IMR-90 (cell line): ENCODE data around the gene GPR62. TPM values are rescaled to one million over a fixed set of nuclear protein-coding genes. Genes with fewer than 3 reads are reported as not detected.

Experiments
- ATAC-seq: fragments of 200-7000 bp; cut with Tn5 transposase; 2 replicates; pipeline ENCODE4 v1.9.1; 2020; ENCODE audit warnings: low read depth, mild to moderate bottlenecking, moderate library complexity
- Bru-seq: library from RNA; stranded (reverse); fragments of 400-500 nt; gene quantifications from one replicate; lab custom pipeline; 2021; lab: Mats Ljungman, UMichigan
- BruChase-seq, 2 experiments: library from RNA; stranded (reverse); fragments of 400-500 nt; gene quantifications; one replicate each; lab custom pipeline; 2021; lab: Mats Ljungman, UMichigan
- BruUV-seq: library from RNA; stranded (reverse); fragments of 400-500 nt; replicated peaks from 2 replicates; lab custom pipeline; 2021; lab: Mats Ljungman, UMichigan
- CTCF ChIA-PET: fragments of 300-600 bp; formaldehyde crosslinking; extraction: SDS; loops from one replicate; lab custom pipeline; 2021; ENCODE audit warnings: antibody characterized with exemption; lab: Yijun Ruan, JAX
- POLR2A ChIA-PET: fragments of 300-600 bp; sonication (Branson Sonifier 250); formaldehyde crosslinking; loops from one replicate; lab custom pipeline; 2022; ENCODE audit warnings: antibody characterized with exemption; ENCODE audit not compliant: unreplicated experiment; lab: Charles Lee
- DNase-seq: peaks from one replicate; pipeline ENCODE4 v3.0.0; 2013
- H2AFZ ChIP-seq: replicated peaks from 2 replicates; pipeline ENCODE3; 2013; ENCODE audit warnings: low read length, mild to moderate bottlenecking; ENCODE audit not compliant: poor library complexity
- H2AK5ac ChIP-seq: 2 replicates; pipeline ENCODE4 v1.6.1; 2013; ENCODE audit warnings: low read depth, low read length, inconsistent platforms
- H2AK9ac ChIP-seq: replicated peaks from 2 replicates; pipeline ENCODE3; 2013; ENCODE audit warnings: mild to moderate bottlenecking, low read depth, low read length, moderate library complexity; ENCODE audit not compliant: poor library complexity
- H2BK120ac ChIP-seq: 2 replicates; pipeline ENCODE4 v1.6.1; 2013; ENCODE audit warnings: low read depth, low read length, inconsistent platforms
- H2BK15ac ChIP-seq: 3 replicates; pipeline ENCODE4 v1.6.1; 2013; ENCODE audit warnings: low read depth, low read length, inconsistent platforms
- H2BK20ac ChIP-seq: 2 replicates; pipeline ENCODE4 v1.6.1; 2013; ENCODE audit warnings: low read depth, mild to moderate bottlenecking, inconsistent platforms, low read length, moderate library complexity
- H2BK5ac ChIP-seq: 2 replicates; pipeline ENCODE4 v1.6.1; 2013; ENCODE audit warnings: mild to moderate bottlenecking, low read depth, low read length, inconsistent platforms; ENCODE audit not compliant: poor library complexity, severe bottlenecking
- H3K14ac ChIP-seq: replicated peaks from 2 replicates; pipeline ENCODE4 v1.6.1; 2013; ENCODE audit warnings: low read depth, low read length, inconsistent platforms
- H3K18ac ChIP-seq: 2 replicates; pipeline ENCODE4 v1.6.1; 2013; ENCODE audit warnings: low read depth, low read length, control low read depth
- H3K23ac ChIP-seq: 2 replicates; pipeline ENCODE4 v1.6.1; 2013; ENCODE audit warnings: low read depth, low read length, inconsistent platforms
- H3K27ac ChIP-seq: 2 replicates; pipeline ENCODE4 v1.5.1; 2013; ENCODE audit warnings: mild to moderate bottlenecking, control low read depth, low read length; ENCODE audit not compliant: insufficient read depth
- H3K27me3 ChIP-seq: 2 replicates; pipeline ENCODE4 v1.6.1; 2013; ENCODE audit warnings: low read length; ENCODE audit not compliant: control insufficient read depth, insufficient read depth
- H3K36me3 ChIP-seq: 2 replicates; pipeline ENCODE4 v1.6.1; 2013; ENCODE audit warnings: low read length, mixed read lengths; ENCODE audit not compliant: control insufficient read depth, insufficient read depth
- H3K4ac ChIP-seq: 2 replicates; pipeline ENCODE4 v1.6.1; 2013; ENCODE audit warnings: low read depth, low read length, inconsistent platforms
- H3K4me1 ChIP-seq: 2 replicates; pipeline ENCODE4 v1.6.1; 2013; ENCODE audit warnings: low read length, mixed read lengths; ENCODE audit not compliant: control insufficient read depth, insufficient read depth
- H3K4me2 ChIP-seq: 2 replicates; pipeline ENCODE4 v1.6.1; 2013; ENCODE audit warnings: low read depth, mild to moderate bottlenecking, control low read depth, low read length, moderate library complexity
- H3K4me3 ChIP-seq: 2 replicates; pipeline ENCODE4 v1.5.1; 2013; ENCODE audit warnings: low read depth, mild to moderate bottlenecking, control low read depth, low read length, moderate library complexity; ENCODE audit not compliant: insufficient read depth
- H3K56ac ChIP-seq: 2 replicates; pipeline ENCODE4 v1.6.1; 2013; ENCODE audit warnings: low read length, inconsistent platforms; ENCODE audit not compliant: insufficient read depth; ENCODE audit errors: extremely low read depth
- H3K79me1 ChIP-seq, 2 experiments: 2 replicates each; pipeline ENCODE4 v1.6.1; 2013; ENCODE audit warnings: low read length in 2 of 2, inconsistent platforms in 1 of 2, low read depth in 1 of 2
- H3K9ac ChIP-seq: 2 replicates; pipeline ENCODE4 v1.6.1; 2013; ENCODE audit warnings: low read depth, low read length, control low read depth
- H3K9me1 ChIP-seq: 2 replicates; pipeline ENCODE4 v1.6.1; 2013; ENCODE audit warnings: low read length, inconsistent platforms; ENCODE audit not compliant: insufficient read depth
- H3K9me3 ChIP-seq: 2 replicates; pipeline ENCODE4 v1.6.1; 2013; ENCODE audit warnings: low read length; ENCODE audit not compliant: control insufficient read depth, insufficient read depth
- H4K20me1 ChIP-seq: 2 replicates; pipeline ENCODE4 v1.6.1; 2013; ENCODE audit warnings: low read length, inconsistent platforms; ENCODE audit not compliant: insufficient read depth
- H4K5ac ChIP-seq: 2 replicates; pipeline ENCODE4 v1.6.1; 2013; ENCODE audit warnings: mild to moderate bottlenecking, low read depth, low read length, control low read depth
- H4K8ac ChIP-seq, 2 experiments: 2 replicates each; pipeline ENCODE4 v1.6.1; 2013; ENCODE audit warnings: low read depth in 2 of 2, low read length in 2 of 2, control low read depth in 1 of 2, inconsistent platforms in 1 of 2
- H4K91ac ChIP-seq: 2 replicates; pipeline ENCODE4 v1.6.1; 2013; ENCODE audit warnings: low read depth, low read length, inconsistent platforms; ENCODE audit not compliant: insufficient read depth
- BHLHE40 ChIP-seq: fragments of 150-350 bp; IDR thresholded peaks from 2 replicates; pipeline ENCODE4 v1.6.1; 2016; ENCODE audit warnings: mild to moderate bottlenecking, low read depth, low read length
- CHD1 ChIP-seq: IDR thresholded peaks from 2 replicates; pipeline ENCODE4 v1.6.1; 2012; ENCODE audit warnings: low read depth, low read length, improper control_type of control experiment
- CTCF ChIP-seq: conservative IDR thresholded peaks from 2 replicates; pipeline ENCODE4 v1.5.1; 2012; ENCODE audit warnings: mild to moderate bottlenecking, low read depth, low read length, improper control_type of control experiment
- ELK1 ChIP-seq: fragments of 150-350 bp; IDR thresholded peaks from 2 replicates; pipeline ENCODE4 v1.6.1; 2016; ENCODE audit warnings: low read depth, mild to moderate bottlenecking, low read length, moderate library complexity, borderline replicate concordance
- FOS ChIP-seq: fragments of 150-350 bp; IDR thresholded peaks from 2 replicates; pipeline ENCODE4 v1.6.1; 2016; ENCODE audit warnings: low read depth, low read length
- MAFK ChIP-seq: IDR thresholded peaks from 2 replicates; pipeline ENCODE4 v1.6.1; 2012; ENCODE audit warnings: low read depth, low read length, improper control_type of control experiment
- MAZ ChIP-seq: IDR thresholded peaks from 2 replicates; pipeline ENCODE4 v1.6.1; 2012; ENCODE audit warnings: low read depth, mild to moderate bottlenecking, low read length, improper control_type of control experiment, moderate library complexity, borderline replicate concordance
- NFE2L2 ChIP-seq: fragments of 150-350 bp; IDR thresholded peaks from 2 replicates; pipeline ENCODE4 v1.6.1; 2016; ENCODE audit warnings: low read depth, mild to moderate bottlenecking, low read length
- POLR2A ChIP-seq: IDR thresholded peaks from 2 replicates; pipeline ENCODE4 v1.6.1; 2012; ENCODE audit warnings: mild to moderate bottlenecking, low read depth, low read length
- RAD21 ChIP-seq: IDR thresholded peaks from 2 replicates; pipeline ENCODE4 v1.6.1; 2012; ENCODE audit warnings: low read length, improper control_type of control experiment
- RCOR1 ChIP-seq: IDR thresholded peaks from 2 replicates; pipeline ENCODE4 v1.6.1; 2012; ENCODE audit warnings: mild to moderate bottlenecking, low read length, improper control_type of control experiment; ENCODE audit not compliant: insufficient replicate concordance
- RFX5 ChIP-seq: IDR thresholded peaks from 2 replicates; pipeline ENCODE4 v1.8.0; 2012; ENCODE audit warnings: low read depth, mild to moderate bottlenecking, low read length, moderate library complexity
- USF2 ChIP-seq: fragments of 150-350 bp; IDR thresholded peaks from 2 replicates; pipeline ENCODE4 v1.6.1; 2017; ENCODE audit warnings: mild to moderate bottlenecking, antibody characterized with exemption, low read length, low read depth
- WGBS, 2 experiments: methylation state at CpG; one replicate each; pipeline versions ENCODE4 v1.1.5 to v1.1.7; 2013; ENCODE audit warnings: missing lambda C conversion rate in 2 of 2; ENCODE audit not compliant: insufficient read length in 1 of 2; ENCODE audit errors: extremely low coverage in 2 of 2; 5-methylcytosine and 5-hydroxymethylcytosine counted together
- dilution Hi-C: fragments of 300-500 bp; cut with HindIII; formaldehyde crosslinking; loops from one replicate; pipeline ENCODE4 v1.14.3; 2018; ENCODE audit warnings: low sequenced_read_pairs; ENCODE audit not compliant: unreplicated experiment
- in situ Hi-C: fragments of 300-500 bp; cut with MboI; formaldehyde crosslinking; loops from 3 replicates; pipeline ENCODE4 v1.14.3; 2019; ENCODE audit warnings: low sequenced_read_pairs, inconsistent platforms, mixed read lengths
- intact Hi-C: fragments of 100-400 bp; cut with micrococcal nuclease; formaldehyde crosslinking; loops from 2 replicates; pipeline ENCODE4 v1.10.0; 2022
- long read RNA-seq: library from polyadenylated mRNA; unstranded; transcript quantifications from one replicate; pipeline ENCODE4 v2.0.0, GENCODE V29; 2021; ENCODE audit not compliant: unreplicated experiment
- polyA plus RNA-seq, 3 experiments: library from polyadenylated mRNA; depleted of rRNA; stranded (reverse); fragments of >200 nt; gene quantifications; 2 replicates each; pipeline ENCODE4 v1.2.3, GENCODE V29; 2012; ENCODE audit warnings: low replicate concordance in 1 of 3
- total RNA-seq: library from RNA; depleted of rRNA; stranded (reverse); fragments of >200 nt; gene quantifications from 2 replicates; pipeline ENCODE4 v1.2.3, GENCODE V29; 2012; rRNA removed

Gene GPR62
- total RNA-seq (under 0.01 TPM in 1 of 2 replicates, not detected in the other), polyA plus RNA-seq (2012; rRNA removed) (not detected in 2 replicates), Bru-seq, nascent RNA (not detected), BruChase-seq, experiment 1, labeled RNA remaining after a 6-hour chase (percentile 16 among the genes with signal in this experiment), BruChase-seq, experiment 2, labeled RNA remaining after a 2-hour chase (percentile 10 among the genes with signal in this experiment)
- polyA plus RNA-seq (2012; cell fraction: cytosol; rRNA removed) = 0.03 TPM in 1 of 2 replicates, not detected in the other
- polyA plus RNA-seq (2012; cell fraction: nucleus; rRNA removed; ENCODE audit: low replicate concordance) = 0.08 and 0.35 TPM in 2 replicates
- long read RNA-seq = 0 reads

- Histone ChIP-seq H3K23ac (no peak within 1 kb of the TSS), H4K5ac (no peak within 1 kb of the TSS), H2BK20ac (no peak within 1 kb of the TSS), H3K9me3 (no peaks in the 10 kb centered on the region), H4K20me1 (peaks cover 3% of the 10 kb centered on the region; the same call in 1 of the 2 replicates), H3K18ac (no peak within 1 kb of the TSS), H4K91ac (no peak within 1 kb of the TSS; the same call in 1 of the 2 replicates), H2BK15ac (no peak within 1 kb of the TSS), H3K9ac (no peak within 1 kb of the TSS), H4K8ac (0 out of 4 replicates have a peak within 1 kb of the TSS, but pooled peaks of 1 of the 2 experiments have one; percentile 41), H3K36me3 (peaks cover 26% of the 10 kb centered on the region), H3K27ac (no peak within 1 kb of the TSS), H3K79me1 (peaks cover 0 to 4% of the 10 kb centered on the region in 2 experiments; a peak in 1 of 4 replicates), H3K14ac (no peak within 1 kb of the TSS), H3K4me2 (no peak within 1 kb of the TSS), H2AK9ac (no peak within 1 kb of the TSS), H2BK5ac (no peak within 1 kb of the TSS), H2BK120ac (no peak within 1 kb of the TSS), H3K4ac (no peak within 1 kb of the TSS), H2AK5ac (no peak within 1 kb of the TSS), H2AFZ (peak within 1 kb of the TSS; percentile 69), H3K27me3 (no peaks in the 10 kb centered on the region), H3K9me1 (peaks cover 6% of the 10 kb centered on the region; the same call in 1 of the 2 replicates), H3K4me1 (peaks cover 9% of the 10 kb centered on the region), H3K4me3 (no peak within 1 kb of the TSS), H3K56ac (no peak within 1 kb of the TSS)
- intact Hi-C loops = no loop called here
- dilution Hi-C loops = no loop called here
- WGBS, 2 experiments = 38% methylated on average over 16 of the region's 33 CpGs; no CpG with 5 or more reads in 1 of the 2 experiments
- CTCF ChIA-PET = no interaction called here
- BruUV-seq = no TSS peak
- no peak for ATAC-seq
- POLR2A ChIA-PET = no interaction called here
- in situ Hi-C loops = loop anchor here (25.0 kb wide), 1 partner anchor 1618 kb away; the partner anchor contains the start of genes RASSF1, TUSC2 and ZMYND10
- no peak for DNase-seq
- no peak for TF ChIP-seq RAD21
- no peak for TF ChIP-seq NFE2L2
- no peak for TF ChIP-seq RCOR1
- TF ChIP-seq MAZ = no peak
- no peak for TF ChIP-seq CTCF
- no peak for TF ChIP-seq ELK1
- TF ChIP-seq MAFK = no peak
- TF ChIP-seq RFX5 = no peak
- TF ChIP-seq USF2 = no peak
- no peak for TF ChIP-seq FOS
- TF ChIP-seq POLR2A = no peak
- TF ChIP-seq CHD1 = no peak
- TF ChIP-seq BHLHE40 = no peak
These were observed at the start of gene GPR62 for GRCh38 chr3:51955175-51955892. GPR62 (plus strand) TSS chr3:51955381; CDS start chr3:51955653, 272 bp downstream.
